HG02970 (cell line): ENCODE data around the gene CRTC3.
A peak's percentile ranks its signal among the peaks of the same experiment; 100 is the strongest.
"Not testable (repeated sequence)": the region's sequence is repeated elsewhere in the genome, so short reads cannot be mapped to it uniquely, and the experiment has no call there.

Experiments
- ATAC-seq: cut with Tn5 transposase; IDR thresholded peaks from one replicate; pipeline ENCODE4 v1.9.1; 2021; ENCODE audit warnings: mild to moderate bottlenecking, moderate library complexity, moderate number of reproducible peaks; ENCODE audit not compliant: unreplicated experiment, low FRiP score

The CRTC3 gene, protein sequence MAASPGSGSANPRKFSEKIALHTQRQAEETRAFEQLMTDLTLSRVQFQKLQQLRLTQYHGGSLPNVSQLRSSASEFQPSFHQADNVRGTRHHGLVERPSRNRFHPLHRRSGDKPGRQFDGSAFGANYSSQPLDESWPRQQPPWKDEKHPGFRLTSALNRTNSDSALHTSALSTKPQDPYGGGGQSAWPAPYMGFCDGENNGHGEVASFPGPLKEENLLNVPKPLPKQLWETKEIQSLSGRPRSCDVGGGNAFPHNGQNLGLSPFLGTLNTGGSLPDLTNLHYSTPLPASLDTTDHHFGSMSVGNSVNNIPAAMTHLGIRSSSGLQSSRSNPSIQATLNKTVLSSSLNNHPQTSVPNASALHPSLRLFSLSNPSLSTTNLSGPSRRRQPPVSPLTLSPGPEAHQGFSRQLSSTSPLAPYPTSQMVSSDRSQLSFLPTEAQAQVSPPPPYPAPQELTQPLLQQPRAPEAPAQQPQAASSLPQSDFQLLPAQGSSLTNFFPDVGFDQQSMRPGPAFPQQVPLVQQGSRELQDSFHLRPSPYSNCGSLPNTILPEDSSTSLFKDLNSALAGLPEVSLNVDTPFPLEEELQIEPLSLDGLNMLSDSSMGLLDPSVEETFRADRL

DNA sequence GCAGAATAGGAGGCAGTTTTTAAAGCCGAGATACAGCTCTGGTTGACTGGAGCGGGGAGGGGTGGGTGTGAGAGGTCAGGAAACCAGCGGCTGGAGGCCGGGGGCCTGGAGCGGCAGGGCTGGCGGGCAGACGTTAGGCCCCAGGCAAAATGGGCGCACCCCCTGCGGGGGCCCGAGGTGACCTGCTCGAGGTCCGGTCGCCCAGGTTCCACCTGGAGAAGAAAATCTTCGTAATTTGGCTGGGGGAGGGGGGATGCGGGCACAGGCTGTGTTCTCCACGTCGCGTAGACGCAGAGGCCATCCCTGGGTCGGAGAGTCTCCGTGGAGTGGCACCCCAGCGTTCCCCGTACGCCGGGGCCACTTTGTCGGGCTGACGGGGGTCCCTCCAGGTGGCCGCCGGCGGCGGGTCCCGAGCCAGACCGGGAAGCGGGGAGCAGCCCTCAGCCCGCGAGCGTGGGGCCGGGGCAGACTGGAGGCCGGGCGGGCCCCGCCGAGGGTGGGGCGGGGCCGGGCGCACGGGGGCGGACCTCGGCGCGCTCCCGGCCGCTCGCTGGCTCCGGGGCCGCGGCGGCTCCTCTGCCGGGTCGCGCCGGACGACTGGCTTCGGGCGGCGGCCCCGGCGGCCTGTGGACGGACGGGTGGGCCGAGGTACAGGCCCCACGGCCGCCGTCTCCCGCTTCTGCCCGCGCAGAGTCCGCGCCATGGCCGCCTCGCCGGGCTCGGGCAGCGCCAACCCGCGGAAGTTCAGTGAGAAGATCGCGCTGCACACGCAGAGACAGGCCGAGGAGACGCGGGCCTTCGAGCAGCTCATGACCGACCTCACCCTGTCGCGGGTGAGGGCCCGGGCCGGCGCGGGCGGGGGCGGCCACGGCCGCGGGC is at the start of gene CRTC3:
Gene CRTC3, plus strand, starts transcription at position 553 of the 879 bp plus-strand sequence. Its CDS starts 149 bp downstream, at position 702.
- ATAC-seq = peak; percentile 54

DNA sequence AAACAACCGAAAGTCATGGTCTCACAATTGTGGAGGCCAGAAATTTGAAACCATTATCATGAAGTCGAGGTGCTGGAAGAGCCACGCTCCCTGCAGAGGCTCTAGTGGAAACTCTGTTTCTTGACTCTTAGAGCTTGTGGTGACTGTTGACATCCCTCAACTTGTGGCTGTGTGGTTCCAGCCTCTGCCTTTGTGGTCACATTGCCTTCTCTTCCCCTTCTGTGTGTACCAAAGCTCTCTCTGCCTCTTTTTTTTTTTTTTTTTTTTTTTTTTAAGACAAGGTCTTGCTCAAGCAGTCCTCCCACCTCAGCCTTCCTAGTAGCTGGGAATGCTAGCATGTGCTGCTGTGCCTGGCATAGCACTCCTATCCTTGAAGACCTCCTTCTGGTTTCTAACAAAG is 48.7 kb upstream of the CRTC3 start:
- no peak for ATAC-seq

DNA sequence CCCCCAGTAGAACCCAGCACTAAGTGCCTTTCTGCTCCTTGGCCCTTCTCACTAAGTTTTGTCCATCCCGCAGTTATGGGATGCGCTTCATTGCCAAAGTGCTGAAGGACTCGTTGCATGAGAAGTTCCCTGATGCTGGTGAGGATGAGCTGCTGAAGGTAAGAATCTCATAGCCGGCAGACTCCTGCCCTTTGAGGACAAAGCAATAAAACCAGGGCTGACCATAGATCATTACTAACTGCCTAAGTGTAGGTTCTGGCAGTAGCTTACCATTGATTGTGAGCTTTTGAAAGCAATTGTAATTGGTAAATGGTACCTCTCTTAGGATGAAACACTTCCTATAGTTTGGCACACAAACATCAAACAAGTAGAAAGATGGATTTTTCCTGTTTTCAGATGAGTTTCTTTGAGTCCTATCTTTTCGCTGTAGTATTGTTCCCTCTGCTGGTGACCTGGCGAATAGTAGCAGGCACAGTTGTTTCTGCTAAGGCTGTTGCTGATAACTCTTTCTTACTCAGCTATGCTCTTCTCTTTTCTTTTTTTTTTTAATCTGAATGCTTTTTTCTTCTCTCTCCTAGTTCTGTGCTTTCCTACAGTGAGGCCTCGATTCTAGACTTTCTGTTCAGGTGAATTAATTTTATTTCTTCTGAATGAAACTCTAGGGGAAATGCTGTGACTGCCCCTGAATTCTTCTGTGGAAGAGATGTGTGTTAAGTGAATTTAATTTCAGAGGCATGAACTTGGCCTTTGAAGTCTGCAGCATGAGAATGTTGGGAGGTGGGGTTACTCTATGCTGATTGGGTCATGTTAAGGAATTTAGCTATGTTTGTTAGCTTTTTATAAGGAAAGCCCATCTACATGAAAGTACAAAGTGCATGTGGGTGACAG is 47.4 kb upstream of the CRTC3 start:
- ATAC-seq = no peak

DNA sequence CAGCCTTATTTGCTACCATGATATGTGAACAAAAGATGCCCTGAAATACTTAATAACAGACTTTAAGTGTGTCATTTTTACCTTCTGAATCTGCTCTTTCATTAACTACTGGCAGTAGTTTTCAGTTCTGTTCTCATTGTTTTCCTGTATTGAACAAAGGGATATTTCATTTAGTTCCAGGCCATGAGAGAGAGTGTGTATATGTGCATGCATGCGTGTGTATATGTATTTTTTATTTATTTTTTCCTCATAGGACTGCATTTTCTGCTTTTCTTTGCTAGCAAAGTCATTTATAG is 46.8 kb upstream of the CRTC3 start:
- ATAC-seq = no peak

DNA sequence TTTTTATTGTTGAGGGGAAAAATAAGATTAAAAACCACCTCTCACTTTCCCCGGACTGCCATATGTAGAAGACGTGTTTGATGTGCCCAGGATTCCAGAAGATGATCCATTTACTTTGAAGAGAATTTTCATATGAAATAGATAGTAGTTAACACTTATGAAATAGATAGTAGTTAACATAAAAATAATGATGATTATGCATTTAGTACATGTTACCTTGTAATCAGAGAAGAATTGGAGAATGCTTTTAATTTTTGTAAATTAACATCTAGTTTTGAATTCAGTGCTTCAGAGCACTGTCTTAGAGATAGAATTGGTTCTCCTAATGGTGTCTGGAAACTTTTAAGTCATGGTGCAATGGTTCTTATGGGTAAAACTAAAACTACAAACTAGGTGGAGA is 46.1 kb upstream of the CRTC3 start:
- no peak for ATAC-seq

DNA sequence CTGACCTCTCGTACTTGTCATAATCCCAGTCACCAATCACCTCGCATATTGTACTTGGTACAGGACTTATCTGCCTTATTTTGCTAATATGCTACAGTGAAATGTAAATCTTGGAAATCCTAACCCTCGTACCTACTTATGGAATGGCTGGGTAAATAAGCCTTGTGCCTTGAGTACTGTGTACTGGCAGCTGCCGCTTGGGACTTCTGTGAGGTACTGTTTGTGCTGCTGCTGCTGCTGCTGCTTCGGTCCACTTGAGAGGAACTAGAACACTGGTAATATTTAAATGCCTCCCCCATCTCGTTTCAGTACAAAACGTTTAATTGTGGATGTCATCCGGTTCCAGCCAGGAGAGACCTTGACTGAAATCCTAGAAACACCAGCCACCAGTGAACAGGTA is 42.5 kb upstream of the CRTC3 start:
- no peak for ATAC-seq

DNA sequence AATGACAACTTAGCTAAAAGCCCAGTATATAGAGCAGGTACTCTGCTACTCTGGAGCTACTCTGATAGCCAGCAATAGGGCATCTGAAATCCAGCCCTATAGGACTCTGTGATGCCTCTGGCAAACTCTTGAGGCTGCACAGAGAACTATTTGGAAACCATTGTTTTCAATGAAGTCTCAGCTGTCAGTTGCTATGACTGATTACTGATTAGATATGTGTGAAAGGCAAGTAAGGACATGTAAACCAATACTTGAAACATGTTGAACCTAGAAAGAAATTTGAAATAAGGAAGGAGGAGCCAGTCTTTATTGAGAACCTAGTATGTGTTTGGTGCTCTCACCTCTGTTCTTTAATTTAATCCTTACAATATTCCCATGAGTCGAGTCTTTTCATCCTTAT is 40.2 kb upstream of the CRTC3 start:
- no peak for ATAC-seq

DNA sequence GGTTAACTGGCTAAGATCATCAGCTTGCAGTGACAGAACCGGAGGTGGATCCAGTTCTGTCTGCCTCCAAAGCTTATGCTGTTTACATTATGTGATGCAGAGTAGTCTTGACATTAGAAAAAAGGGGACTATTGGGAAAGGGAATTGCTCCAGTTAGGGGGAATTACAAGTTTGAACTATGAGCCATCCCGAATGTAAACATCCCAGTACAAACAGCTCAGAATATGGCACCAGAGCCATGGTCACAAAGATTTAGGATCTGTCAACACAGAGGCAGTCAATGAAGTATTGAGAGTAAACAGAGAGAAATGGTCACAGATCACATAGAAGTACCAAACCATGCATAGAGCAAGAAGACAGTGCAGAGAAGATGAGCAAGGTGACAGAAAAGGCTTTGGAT is 39.8 kb upstream of the CRTC3 start:
- no peak for ATAC-seq

DNA sequence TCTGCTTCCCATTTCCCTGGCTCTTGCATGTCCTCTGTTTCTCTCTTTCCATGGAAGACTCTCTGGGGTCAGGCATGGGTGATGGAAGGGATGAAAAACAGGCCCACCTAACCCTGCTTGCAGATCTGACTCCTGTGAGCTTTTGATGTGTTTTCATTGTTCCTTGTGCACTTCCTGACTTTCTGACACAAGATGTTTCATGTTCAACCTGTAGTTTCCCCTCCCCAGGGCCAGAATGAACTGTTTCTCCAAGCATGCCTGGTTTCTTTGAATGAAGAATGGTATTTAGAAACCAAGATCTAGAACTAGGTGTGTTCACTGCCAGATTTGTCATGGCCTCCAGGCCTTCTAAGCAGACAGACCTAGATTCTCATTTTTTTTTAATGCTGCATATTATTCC is 36.1 kb upstream of the CRTC3 start:
- no peak for ATAC-seq

DNA sequence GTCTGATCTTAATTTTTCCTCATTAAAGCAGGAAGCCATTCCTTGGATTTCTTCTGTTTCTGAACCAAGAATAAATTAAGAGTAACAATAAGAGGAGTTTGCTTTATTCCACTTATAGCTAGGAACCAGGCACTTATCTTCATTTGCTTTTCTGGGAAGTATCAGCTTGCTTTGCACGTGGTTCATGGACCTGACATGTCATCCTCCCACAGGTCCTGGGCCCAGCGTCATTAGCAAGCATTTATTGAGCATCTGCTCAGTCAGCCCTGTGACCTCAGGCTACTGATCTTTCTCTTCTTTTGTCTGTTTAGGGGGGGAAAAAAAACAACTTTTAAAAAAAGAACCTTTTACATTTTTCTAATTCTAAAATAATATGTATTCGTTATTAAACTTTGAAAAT is 34.7 kb upstream of the CRTC3 start:
- ATAC-seq = no peak

DNA sequence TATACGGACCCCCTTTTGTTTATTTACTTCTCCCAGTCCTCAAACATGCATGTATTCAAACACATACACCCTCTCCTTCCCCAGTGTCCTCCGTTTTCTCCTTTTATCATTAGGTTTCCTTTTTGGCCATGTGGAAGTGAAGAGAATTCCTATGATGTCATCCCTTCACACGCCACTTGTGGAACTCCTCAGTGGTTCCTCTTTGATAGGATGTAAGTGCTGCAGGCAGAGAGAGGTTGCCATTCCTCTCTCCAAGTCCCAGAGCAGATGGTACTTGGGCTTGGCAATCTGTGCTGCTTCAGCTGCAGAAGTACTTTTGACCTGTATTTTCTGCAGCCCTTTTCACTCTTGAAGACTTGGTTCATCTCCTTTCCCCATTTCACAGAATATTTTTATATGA is 32.9 kb upstream of the CRTC3 start:
- ATAC-seq = no peak

DNA sequence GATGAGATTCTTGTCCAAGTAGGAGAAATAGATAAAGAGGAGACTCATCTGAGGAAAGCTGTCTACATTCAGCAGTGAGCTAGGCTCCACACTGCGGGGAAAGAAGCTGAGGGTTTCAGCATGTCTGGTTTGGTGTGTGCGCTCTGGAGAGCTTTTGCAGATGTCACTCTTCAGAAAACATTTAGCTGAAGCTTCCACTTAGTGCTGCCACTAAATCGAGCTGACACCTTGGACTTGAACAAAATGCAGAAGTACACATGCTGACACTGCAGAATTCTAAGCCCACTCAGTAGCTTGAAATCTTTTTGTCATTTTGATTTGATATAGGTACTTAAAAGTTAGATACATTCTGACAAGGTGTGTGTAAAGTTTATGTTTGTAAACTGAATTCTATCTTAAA is 32.3 kb upstream of the CRTC3 start:
- no peak for ATAC-seq

DNA sequence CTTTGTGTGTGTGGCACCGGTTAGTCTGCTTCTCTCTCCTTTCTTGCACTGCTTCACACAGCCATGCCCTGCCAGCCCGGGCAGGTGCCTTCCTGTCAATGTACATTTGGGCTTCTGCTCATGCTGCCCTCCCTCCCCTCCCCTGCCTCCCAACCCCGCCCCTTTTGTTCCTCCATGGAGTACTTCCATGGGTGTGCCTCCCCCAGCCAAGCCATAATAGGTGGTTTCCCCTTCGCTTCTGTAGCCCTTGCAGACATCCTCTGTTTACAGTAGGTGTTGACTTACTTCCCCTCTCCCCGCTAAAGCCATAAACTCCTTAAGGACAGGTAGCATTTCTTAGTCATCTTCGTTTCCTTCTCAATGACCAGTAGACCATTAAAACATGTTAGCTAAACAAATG is 31.8 kb upstream of the CRTC3 start:
- ATAC-seq = no peak

DNA sequence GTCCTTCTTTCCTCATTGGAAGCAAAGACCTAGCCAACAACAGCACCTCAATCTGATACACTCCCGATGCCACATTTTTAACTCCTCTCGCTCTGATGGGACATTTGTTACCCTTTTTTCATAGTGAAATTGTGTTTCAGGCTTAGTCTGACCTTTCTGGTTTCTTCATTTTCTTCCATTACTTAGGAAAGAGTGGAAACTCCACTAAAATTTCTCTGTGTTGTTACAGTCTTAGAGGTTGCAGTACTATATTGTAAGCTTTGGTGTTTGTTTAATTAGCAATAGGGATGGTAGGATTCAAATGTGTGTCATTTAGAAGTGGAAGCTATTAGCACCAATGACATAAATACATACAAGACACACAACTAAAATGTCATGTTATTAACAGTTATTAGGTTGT is 29.6 kb upstream of the CRTC3 start:
- no peak for ATAC-seq

DNA sequence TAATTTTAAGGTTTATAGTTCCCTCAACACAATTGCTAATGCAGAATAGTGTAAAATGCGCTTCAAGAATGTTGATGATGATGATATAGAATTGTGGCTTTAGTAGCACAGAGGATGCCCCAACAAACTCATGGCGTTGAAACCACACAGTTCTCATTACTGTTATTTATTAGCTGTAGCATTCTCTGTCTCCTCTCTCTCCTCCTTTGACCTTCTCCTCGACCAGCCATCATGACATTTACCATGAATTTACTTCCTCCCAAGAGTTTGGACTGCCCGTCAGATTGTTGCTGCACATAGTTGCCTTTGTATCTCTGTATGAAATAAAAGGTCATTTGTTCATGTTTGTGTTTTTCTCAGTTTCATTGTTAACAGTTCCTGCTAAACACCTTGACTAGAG is 27.8 kb upstream of the CRTC3 start:
- ATAC-seq = no peak

DNA sequence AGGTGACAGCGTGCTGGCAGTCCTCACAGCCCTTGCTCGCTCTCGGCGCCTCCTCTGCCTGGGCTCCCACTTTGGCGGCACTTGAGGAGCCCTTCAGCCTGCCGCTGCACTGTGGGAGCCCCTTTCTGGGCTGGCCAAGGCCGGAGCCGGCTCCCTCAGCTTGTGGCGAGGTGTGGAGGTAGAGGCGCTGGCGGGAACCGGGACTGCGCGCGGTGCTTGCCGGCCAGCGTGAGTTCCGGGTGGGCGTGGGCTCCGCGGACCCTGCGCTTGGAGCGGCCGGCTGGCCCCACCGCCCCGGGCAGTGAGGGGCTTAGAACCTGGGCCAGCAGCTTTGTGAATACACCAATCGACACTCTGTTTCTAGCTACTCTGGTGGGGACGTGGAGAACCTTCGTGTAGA is 18.9 kb upstream of the CRTC3 start:
- not testable (repeated sequence) for ATAC-seq

DNA sequence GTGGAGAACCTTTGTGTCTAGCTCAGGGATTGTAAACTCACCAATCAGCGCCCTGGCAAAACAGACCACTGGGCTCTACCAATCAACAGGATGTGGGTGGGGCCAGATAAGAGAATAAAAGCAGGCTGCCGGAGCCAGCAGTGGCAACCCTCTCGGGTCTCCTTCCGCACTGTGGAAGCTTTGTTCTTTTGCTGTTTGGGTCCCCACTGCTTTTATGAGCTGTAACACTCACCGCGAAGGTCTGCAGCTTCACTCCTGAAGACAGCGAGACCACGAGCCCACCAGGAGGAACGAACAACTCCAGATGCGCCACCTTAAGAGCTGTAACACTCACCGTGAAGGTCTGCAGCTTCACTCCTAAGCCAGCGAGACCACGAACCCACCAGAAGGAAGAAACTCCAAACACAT is 18.5 kb upstream of the CRTC3 start:
- not testable (repeated sequence) for ATAC-seq

DNA sequence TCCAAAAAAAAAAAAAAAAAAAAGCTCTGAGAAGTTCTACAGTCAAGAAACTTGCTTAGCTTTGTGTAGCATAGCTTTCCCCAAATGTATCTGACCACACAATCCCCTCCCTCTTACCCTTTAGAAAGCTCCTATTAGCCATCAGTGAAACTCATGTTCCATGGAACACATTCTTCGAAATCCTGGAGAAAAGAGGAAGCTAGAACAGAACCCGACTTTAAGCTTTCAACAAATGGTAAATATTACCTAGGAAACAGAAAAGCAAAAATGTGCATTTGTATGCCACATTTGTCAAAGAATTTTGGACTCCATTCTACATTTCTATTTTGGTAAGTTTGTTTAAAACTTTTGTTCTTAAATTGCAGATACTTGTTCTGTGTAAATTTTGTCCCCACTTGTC is 17.4 kb upstream of the CRTC3 start:
- no peak for ATAC-seq

DNA sequence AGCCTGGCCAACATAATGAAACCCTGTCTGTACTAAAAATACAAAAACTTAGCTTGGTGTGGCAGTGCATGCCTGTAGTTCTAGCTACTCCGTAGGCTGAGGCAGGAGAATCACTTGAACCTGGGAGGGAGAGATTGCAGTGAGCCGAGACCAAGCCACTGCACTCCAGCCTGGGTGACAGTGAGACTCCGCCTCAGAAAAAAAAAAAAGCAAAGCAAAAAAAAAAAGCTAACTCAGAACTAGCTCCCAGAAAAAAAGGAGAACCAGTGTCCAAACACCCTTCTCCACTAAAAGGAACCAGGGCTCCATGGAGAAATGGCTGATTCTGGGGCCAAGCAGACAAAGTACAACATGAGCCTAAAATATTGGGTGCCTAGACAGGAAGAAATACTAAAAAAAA is 16.7 kb upstream of the CRTC3 start:
- no peak for ATAC-seq

DNA sequence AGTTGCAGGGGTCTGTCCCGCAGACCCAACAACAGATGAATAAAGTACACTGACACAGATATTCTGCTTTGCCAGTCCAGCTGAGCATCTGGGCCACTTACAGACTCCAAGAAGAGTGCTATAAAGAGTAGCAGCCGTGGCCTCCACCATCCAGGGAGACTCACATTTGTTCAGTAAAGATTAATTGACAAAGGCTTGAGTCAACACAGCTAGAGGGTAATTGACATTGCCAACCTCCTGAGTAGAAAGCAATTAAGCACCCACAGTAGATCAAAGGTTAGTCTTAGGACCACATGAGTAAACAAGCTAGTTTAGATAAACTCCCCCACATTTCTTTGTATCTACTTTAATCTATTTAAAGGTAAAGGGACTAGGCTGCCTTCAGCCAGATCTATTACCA is 16.3 kb upstream of the CRTC3 start:
- ATAC-seq = no peak
